ENCODE results near the gene HHATL. TPM values are rescaled to one million over a fixed set of nuclear protein-coding genes. Genes with fewer than 3 reads are reported as not detected.

Gene HHATL, protein sequence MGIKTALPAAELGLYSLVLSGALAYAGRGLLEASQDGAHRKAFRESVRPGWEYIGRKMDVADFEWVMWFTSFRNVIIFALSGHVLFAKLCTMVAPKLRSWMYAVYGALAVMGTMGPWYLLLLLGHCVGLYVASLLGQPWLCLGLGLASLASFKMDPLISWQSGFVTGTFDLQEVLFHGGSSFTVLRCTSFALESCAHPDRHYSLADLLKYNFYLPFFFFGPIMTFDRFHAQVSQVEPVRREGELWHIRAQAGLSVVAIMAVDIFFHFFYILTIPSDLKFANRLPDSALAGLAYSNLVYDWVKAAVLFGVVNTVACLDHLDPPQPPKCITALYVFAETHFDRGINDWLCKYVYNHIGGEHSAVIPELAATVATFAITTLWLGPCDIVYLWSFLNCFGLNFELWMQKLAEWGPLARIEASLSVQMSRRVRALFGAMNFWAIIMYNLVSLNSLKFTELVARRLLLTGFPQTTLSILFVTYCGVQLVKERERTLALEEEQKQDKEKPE
- not detected in 2 replicates for total RNA-seq (2013; cell fraction: nucleolus; rRNA removed)
- total RNA-seq (2014; rRNA removed) = not detected in 2 replicates
- not detected in 2 replicates for total RNA-seq (2014; rRNA removed; fragmentation: Illumina TruSeq; extraction: Trizol)
- not detected in 2 replicates for total RNA-seq (2021)
- polyA plus RNA-seq (2011; ENCODE audit: low read depth) = not detected
- not detected in 2 replicates for polyA plus RNA-seq (2011; rRNA removed)
- not detected in 2 replicates for polyA plus RNA-seq (2011; cell fraction: cytosol; rRNA removed)
- 0.21 TPM in 1 of 2 replicates, not detected in the other for polyA plus RNA-seq (2011; cell fraction: nucleus; rRNA removed)
- not detected in 2 replicates for polyA plus RNA-seq (2012)
- not detected in 2 replicates for polyA plus RNA-seq (2014; fragmentation: Illumina TruSeq; extraction: Trizol)
- polyA plus RNA-seq (2014; fragmentation: Nextera tagmentation; extraction: Ambion mirVana) = not detected
- not detected in 2 replicates for polyA plus RNA-seq (2014; rRNA removed)
- polyA plus RNA-seq (2016; fragmentation: Nextera tagmentation; extraction: Ambion mirVana) = not detected
- polyA minus RNA-seq (2011; rRNA and poly(A)+ RNA removed) = not detected in 2 replicates
- not detected in 2 replicates for polyA minus RNA-seq (2011; cell fraction: cytosol; rRNA and poly(A)+ RNA removed)
- polyA minus RNA-seq (2011; cell fraction: nucleus; rRNA and poly(A)+ RNA removed) = not detected in 2 replicates
- not detected for Bru-seq, nascent RNA
- percentile 14 among the genes with signal in this experiment for BruChase-seq, experiment 1, labeled RNA remaining after a 6-hour chase
- BruChase-seq, experiment 2, labeled RNA remaining after a 2-hour chase = not detected
- long read RNA-seq, experiment 1 = 0 reads
- long read RNA-seq, experiment 2 = 0 reads

DNA sequence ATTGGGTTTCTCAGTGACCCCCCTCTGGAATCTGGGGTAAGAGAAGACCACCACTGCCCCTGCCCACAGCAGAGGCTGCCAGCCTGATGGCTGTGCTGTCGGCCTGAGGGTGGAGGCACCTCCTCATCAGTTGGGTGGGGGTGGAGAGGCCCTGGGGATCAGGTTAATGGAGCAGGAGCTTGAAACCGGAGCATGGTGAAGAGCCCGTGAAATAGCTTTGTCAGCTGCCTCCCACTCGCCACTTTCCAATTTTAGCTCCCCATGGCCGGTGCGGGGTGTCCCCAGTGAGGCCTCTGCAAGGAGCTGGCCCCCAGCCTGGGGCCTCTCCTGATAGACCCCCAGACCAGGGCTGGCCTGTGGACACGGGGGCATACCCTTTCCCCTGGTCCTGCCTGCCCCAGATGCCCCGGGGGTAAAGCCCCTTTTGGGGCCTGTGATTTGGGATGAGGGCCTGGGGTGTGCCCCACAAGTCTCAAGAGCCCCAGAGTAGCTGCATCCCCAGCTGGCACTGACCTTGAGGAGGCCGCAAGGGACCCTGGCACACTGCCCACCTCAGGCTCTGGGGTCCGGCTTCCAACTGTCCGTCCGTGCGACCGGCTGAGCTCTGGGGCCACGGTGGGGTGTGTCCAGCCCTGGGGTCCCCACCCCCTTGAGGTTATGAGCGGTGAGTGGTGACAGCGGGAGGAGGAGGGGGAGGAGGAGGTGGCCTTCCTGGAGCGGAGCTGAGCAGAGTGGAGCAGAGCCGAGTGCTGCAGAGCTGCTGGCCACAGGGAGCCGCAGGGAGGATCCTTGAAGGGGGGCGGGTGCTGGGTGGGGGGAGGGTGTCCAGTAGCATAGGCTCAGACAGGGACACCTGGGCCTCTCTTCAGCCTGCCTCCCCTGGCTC, at the start of gene HHATL:
TSS of gene HHATL (minus strand) at position 733 of the 886 bp plus-strand sequence. CDS start 1,972 bp downstream, outside the sequence.
- RAD21 ChIA-PET (ENCODE audit: unreplicated experiment) = interaction anchor here (0.6 kb wide), 1 partner anchor 120 kb away, joined by 4 read pairs; no protein-coding TSS in a partner anchor
- 33% methylated on average over 16 of the region's 21 CpGs for WGBS (ENCODE audit: insufficient coverage, insufficient replicate concordance, low lambda C conversion rate, missing lambda C conversion rate)

More for the DNA sequence above, at the start of gene HHATL:
- FAIRE-seq (no peak), ATAC-seq (no peak), DNase-seq (ENCODE audit: low read depth, low spot score) (no peak)
- Histone ChIP-seq H3K27me3 (replicated peaks in 1 of 2; ENCODE audit: control insufficient read depth in 2 of 2, insufficient read depth in 2 of 2, low read length in 1 of 2) (no peaks in the 10 kb centered on the region), H3K4me2 (ENCODE audit: control insufficient read depth, insufficient read depth) (no peak within 1 kb of the TSS), H4K20me1 (ENCODE audit: control insufficient read depth, insufficient read depth) (no peaks in the 10 kb centered on the region), H3K36me3 (ENCODE audit: control insufficient read depth in 2 of 2, insufficient read depth in 2 of 2, low read length in 1 of 2) (no peaks in the 10 kb centered on the region), H3K4me3 (no peak within 1 kb of the TSS), H3K27ac (ENCODE audit: control insufficient read depth, insufficient read depth) (no peak within 1 kb of the TSS), H3K79me2 (ENCODE audit: control insufficient read depth, insufficient read depth, low read length) (no peaks in the 10 kb centered on the region), H2AFZ (ENCODE audit: control insufficient read depth, low read depth, low read length) (no peak within 1 kb of the TSS), H3K9me3 (replicated peaks; ENCODE audit: control insufficient read depth, insufficient read depth, low read length) (no peaks in the 10 kb centered on the region), H3K4me1 (ENCODE audit: control insufficient read depth, insufficient read depth, low read length) (no peaks in the 10 kb centered on the region), H3K9ac (ENCODE audit: control insufficient read depth, insufficient read depth, low read length) (no peak within 1 kb of the TSS)
- BruUV-seq (replicated peaks) = no TSS peak
- ChIA-PET SMC1A (ENCODE audit: uncharacterized antibody, unreplicated experiment) (no interaction called here), CTCF (no interaction called here), POLR2A (no interaction called here)
- TF ChIP-seq FOS (IDR thresholded peaks at IDR 0.05; ENCODE audit: borderline replicate concordance, extremely low read depth, insufficient read length) (no peak), ZNF24 (IDR thresholded peaks at IDR 0.05) (no peak), POLR2AphosphoS2 (IDR thresholded peaks at IDR 0.05; ENCODE audit: low read depth, low read length) (no peak)
- TF ChIP-seq, protein P1, sequence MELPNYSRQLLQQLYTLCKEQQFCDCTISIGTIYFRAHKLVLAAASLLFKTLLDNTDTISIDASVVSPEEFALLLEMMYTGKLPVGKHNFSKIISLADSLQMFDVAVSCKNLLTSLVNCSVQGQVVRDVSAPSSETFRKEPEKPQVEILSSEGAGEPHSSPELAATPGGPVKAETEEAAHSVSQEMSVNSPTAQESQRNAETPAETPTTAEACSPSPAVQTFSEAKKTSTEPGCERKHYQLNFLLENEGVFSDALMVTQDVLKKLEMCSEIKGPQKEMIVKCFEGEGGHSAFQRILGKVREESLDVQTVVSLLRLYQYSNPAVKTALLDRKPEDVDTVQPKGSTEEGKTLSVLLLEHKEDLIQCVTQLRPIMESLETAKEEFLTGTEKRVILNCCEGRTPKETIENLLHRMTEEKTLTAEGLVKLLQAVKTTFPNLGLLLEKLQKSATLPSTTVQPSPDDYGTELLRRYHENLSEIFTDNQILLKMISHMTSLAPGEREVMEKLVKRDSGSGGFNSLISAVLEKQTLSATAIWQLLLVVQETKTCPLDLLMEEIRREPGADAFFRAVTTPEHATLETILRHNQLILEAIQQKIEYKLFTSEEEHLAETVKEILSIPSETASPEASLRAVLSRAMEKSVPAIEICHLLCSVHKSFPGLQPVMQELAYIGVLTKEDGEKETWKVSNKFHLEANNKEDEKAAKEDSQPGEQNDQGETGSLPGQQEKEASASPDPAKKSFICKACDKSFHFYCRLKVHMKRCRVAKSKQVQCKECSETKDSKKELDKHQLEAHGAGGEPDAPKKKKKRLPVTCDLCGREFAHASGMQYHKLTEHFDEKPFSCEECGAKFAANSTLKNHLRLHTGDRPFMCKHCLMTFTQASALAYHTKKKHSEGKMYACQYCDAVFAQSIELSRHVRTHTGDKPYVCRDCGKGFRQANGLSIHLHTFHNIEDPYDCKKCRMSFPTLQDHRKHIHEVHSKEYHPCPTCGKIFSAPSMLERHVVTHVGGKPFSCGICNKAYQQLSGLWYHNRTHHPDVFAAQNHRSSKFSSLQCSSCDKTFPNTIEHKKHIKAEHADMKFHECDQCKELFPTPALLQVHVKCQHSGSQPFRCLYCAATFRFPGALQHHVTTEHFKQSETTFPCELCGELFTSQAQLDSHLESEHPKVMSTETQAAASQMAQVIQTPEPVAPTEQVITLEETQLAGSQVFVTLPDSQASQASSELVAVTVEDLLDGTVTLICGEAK (IDR thresholded peaks at IDR 0.05; ENCODE audit: borderline replicate concordance) = no peak
- in situ Hi-C loops (cut with MboI) = no loop called here
- intact Hi-C loops (cut with micrococcal nuclease; ENCODE audit: unreplicated experiment) = no loop called here
